GM12872 (cell line): Measurements from ENCODE around the gene CEACAM16.

Source experiments
- TF ChIP-seq, protein P1 (sequence below): IDR thresholded peaks from 3 replicates; pipeline ENCODE4 v1.5.1; 2011; ENCODE audit warnings: low read depth, mild to moderate bottlenecking, low read length, moderate library complexity; ENCODE audit not compliant: insufficient read depth

The CEACAM16 gene

DNA sequence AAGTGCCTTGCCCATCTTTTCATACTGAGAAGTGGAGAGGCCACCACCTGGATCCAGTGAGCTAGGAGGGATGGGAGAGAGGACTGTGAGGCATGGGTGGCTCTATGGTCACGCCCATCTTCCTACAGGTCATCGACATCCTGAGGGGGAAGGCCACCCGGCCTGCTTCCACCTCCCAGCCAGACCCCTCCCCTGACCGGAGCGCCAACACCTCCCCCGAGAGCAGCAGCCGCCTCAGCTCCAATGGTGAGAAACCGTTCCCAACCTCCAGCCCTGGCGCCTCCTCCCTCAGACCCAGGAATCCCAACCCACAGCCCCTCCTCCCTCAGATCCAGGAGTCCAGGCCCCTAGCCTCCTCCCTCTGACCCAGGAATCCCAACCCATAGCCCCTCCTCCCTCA, 59.6 kb downstream of the CEACAM16 start:
- TF ChIP-seq, protein P1, sequence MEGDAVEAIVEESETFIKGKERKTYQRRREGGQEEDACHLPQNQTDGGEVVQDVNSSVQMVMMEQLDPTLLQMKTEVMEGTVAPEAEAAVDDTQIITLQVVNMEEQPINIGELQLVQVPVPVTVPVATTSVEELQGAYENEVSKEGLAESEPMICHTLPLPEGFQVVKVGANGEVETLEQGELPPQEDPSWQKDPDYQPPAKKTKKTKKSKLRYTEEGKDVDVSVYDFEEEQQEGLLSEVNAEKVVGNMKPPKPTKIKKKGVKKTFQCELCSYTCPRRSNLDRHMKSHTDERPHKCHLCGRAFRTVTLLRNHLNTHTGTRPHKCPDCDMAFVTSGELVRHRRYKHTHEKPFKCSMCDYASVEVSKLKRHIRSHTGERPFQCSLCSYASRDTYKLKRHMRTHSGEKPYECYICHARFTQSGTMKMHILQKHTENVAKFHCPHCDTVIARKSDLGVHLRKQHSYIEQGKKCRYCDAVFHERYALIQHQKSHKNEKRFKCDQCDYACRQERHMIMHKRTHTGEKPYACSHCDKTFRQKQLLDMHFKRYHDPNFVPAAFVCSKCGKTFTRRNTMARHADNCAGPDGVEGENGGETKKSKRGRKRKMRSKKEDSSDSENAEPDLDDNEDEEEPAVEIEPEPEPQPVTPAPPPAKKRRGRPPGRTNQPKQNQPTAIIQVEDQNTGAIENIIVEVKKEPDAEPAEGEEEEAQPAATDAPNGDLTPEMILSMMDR, result no peak

DNA sequence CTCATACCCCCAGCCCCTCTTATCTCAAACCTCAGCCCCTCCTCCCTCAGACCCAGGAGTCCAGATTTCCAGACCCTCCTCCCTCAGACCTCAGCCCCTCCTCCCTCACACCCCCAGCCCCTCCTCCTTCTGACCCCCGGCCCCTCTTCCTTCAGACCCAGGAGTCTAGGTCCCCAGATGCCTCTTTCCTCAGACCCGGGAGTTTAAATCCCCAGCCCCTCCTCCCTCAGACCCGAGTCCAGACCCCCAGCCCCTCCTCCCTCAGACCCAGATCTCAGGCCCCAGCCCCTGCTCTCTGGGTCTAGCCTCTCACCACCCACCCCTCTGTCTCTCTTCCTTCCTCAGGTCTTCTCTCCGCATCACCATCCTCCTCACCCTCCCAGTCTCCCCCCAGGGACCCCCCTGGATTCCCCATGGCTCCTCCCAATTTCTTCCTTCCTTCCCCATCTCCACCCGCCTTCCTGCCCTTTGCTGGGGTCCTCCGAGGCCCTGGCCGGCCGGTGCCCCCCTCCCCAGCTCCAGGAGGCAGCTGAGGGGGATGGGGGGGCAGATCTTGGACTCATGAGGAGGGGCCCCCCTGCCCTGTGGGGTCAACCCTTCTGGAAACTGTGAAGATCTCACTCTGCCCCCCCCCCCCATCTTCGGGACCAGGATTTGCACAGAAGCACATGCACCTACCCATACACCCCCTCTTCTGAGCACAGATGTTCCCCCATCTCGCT, 60.3 kb downstream of the CEACAM16 start:
- TF ChIP-seq, protein P1, result no peak
